Epithelial cell of esophagus (primary cell): ENCODE results near the gene SLIT3.

ENCODE experiments used
- DNase-seq: peaks from one replicate; pipeline ENCODE4 v3.0.0; 2010; ENCODE audit warnings: low read depth
- H3K4me3 ChIP-seq: 2 replicates; pipeline ENCODE4 v1.5.1; 2011; ENCODE audit warnings: mild to moderate bottlenecking, low read length, control low read depth
- TF ChIP-seq, protein P1 (sequence below): IDR thresholded peaks from 2 replicates; pipeline ENCODE4 v1.5.1; 2011; ENCODE audit warnings: low read depth, mild to moderate bottlenecking, low read length, control low read depth, inconsistent platforms; ENCODE audit not compliant: insufficient read depth; ENCODE audit errors: missing control alignments

Gene SLIT3

DNA sequence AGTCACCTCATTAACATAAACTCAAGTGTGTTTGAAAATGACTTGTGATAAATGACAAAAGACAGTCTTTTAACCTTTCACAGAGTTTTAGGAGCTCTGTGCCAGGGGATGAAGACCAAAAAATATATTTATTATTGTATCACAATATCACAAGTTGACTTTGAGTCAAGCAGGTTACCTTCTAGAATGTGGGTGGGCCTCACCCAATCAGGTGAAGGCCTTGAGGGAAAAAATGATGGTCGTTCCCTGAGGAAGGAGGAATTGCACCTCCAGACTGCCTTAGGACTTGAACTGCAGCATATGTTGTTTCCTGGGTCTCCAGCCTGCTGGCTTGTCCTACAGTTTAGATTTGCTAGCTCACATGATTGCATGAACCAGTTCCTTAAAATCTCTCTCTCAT lies 680.1 kb downstream of the SLIT3 start:
- H3K4me3 ChIP-seq: no peak overlapping the region
- TF ChIP-seq, protein P1, sequence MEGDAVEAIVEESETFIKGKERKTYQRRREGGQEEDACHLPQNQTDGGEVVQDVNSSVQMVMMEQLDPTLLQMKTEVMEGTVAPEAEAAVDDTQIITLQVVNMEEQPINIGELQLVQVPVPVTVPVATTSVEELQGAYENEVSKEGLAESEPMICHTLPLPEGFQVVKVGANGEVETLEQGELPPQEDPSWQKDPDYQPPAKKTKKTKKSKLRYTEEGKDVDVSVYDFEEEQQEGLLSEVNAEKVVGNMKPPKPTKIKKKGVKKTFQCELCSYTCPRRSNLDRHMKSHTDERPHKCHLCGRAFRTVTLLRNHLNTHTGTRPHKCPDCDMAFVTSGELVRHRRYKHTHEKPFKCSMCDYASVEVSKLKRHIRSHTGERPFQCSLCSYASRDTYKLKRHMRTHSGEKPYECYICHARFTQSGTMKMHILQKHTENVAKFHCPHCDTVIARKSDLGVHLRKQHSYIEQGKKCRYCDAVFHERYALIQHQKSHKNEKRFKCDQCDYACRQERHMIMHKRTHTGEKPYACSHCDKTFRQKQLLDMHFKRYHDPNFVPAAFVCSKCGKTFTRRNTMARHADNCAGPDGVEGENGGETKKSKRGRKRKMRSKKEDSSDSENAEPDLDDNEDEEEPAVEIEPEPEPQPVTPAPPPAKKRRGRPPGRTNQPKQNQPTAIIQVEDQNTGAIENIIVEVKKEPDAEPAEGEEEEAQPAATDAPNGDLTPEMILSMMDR: no peak
- DNase-seq: no peak

DNA sequence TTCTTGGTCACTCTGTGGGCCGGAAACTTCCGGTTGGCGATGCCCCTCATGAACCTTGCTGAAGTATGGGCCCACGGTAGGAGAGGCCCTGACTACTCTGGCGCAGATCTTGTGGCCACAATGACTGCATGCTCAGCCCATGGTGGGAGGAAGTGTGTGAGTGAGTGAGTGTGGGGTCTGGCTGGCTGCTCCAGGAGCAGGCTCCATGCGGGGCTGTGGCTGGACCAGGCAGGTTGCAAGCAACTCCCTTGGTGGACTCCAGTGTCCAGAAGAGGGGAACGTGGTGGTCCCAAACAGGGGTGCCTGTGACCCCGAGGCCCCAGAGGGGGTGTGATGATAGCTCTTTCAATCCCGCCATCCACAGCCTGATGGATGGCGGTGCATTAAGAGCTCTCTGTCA lies 686.3 kb downstream of the SLIT3 start:
- TF ChIP-seq, protein P1: no peak
- H3K4me3 ChIP-seq: no peak overlapping the region
- DNase-seq: no peak

DNA sequence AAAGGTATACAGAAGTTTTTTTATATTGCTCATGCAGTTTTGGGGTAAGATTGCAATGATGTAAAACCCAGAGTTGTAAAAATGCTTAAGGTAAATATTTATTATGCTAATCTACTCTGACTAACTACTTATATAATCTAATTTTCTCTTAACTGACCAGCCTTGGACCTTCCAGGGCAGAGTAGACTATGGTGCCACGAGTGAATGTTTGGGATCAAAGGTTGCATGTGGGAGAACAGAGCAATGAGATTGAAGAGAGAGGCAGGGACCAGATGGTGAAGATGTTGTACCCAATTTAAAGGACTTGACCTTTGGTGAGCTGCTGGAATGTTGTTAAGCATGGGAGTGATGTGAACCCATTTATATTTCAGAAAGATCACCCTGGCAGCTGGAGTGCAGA lies 686.9 kb downstream of the SLIT3 start:
- DNase-seq: no peak
- TF ChIP-seq, protein P1: no peak
- no peak overlapping the region for H3K4me3 ChIP-seq

DNA sequence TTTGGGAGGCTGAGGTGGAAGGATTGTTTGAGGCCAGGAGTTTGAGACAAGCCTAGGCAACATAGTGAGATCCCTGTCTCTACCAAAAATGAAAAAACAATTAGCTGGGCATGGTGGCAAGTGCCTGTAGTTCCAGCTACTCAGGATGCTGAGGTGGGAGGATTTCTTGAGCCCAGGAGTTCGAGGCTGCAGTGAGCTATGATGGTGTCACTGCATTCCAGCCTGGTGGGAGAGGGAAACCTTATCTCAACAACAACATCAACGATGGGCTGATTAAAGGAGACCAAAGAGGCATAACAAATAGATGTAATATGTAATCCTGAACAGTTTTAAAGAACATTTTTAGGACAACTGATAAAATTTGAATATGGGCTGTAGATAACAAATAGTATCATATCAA lies 687.5 kb downstream of the SLIT3 start:
- DNase-seq: no peak
- no peak overlapping the region for H3K4me3 ChIP-seq
- TF ChIP-seq, protein P1: no peak

DNA sequence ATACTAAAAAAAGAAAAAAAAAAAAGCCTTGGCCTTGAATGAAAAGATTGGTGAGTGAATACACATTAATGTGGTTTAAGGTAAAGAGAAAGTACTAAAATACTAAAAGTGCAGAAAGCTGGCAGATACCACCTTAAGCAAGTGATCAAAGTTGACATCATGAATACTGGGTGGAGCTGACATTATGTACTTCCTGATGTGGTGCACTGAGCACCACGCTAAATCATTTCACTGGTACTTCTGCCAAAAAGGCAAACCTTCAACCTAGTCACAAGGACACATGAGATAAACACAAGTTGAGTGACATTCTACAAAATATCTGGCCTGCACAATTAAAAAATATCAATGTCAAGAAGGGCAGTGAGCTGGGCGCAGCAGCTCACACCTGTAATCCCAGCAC lies 687.9 kb downstream of the SLIT3 start:
- TF ChIP-seq, protein P1: no peak
- no peak for DNase-seq
- no peak overlapping the region for H3K4me3 ChIP-seq

DNA sequence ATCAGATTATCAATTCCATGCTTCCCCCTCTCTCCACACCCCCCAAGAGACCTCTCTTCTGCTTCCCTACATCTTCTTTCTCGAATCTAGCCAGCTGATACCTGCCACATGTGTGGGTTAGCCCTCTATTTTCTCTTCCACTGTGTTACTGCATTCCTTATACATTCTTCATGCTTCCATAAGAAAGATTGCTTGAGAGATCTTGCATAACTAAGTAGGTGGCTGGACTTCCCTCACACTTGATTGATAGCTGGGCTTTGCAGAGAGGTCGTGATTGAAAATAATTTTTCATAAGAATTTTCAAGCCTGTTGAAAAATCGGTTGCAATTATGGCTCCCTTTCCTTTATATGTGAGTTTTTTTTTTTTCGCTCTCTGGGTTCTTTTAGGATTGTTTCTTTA lies 688.8 kb downstream of the SLIT3 start:
- peak; percentile 40 for DNase-seq
- TF ChIP-seq, protein P1: no peak
- no peak overlapping the region for H3K4me3 ChIP-seq
